ENCODE data around the gene PTGR3. TPM values are rescaled to one million over a fixed set of nuclear protein-coding genes. Genes with fewer than 3 reads are reported as not detected.
A peak's percentile ranks its signal among the peaks of the same experiment; 100 is the strongest.

Gene PTGR3
- total and polyA plus RNA-seq, 4 donors: 10.1 to 22.2 (median 21.4) TPM

- DNase-seq: no peak
- no peak for TF ChIP-seq CTCF (IDR thresholded peaks at IDR 0.05; ENCODE audit: control extremely low read depth, extremely low read depth)
- no peaks in the 10 kb centered on the region for H3K36me3 ChIP-seq (ENCODE audit: control insufficient read depth in 4 of 4, insufficient read depth in 4 of 4, low read length in 4 of 4)
- H3K4me1 ChIP-seq (ENCODE audit: control insufficient read depth in 5 of 5, insufficient read depth in 5 of 5, low read length in 5 of 5): peaks cover 0 to 14% (median 0%) of the 10 kb centered on the region in 5 donors
- H3K27me3 ChIP-seq (ENCODE audit: control insufficient read depth in 3 of 3, insufficient read depth in 3 of 3, low read length in 2 of 3): no peaks in the 10 kb centered on the region
- peaks cover 0 to 8% (median 0%) of the 10 kb centered on the region in 4 donors for H3K9me3 ChIP-seq (ENCODE audit: control insufficient read depth in 4 of 4, insufficient read depth in 3 of 4, low read length in 3 of 4)
- WGBS, 2 donors: 73 to 84% methylated on average over 16 of the region's 16 CpGs
- no peak overlapping the region for H3K4me3 ChIP-seq
- H3K27ac ChIP-seq (ENCODE audit: low read depth in 1 of 2, low read length in 1 of 2): no peak overlapping the region
- H3K9ac ChIP-seq (ENCODE audit: insufficient read depth in 1 of 2, low read length in 2 of 2): no peak overlapping the region
- no peak for ATAC-seq (ENCODE audit: insufficient read depth, low FRiP score)
Measured at GRCh38 chr18:75159646-75160356, 49.1 kb downstream of the PTGR3 start.

GRCh38 chr18:75159238-75159518 lies 49.8 kb downstream of the PTGR3 start:
- WGBS, 2 donors: 95 to 96% methylated on average over 9 of the region's 9 CpGs
- Histone ChIP-seq H3K9me3 (ENCODE audit: control insufficient read depth in 4 of 4, insufficient read depth in 3 of 4, low read length in 3 of 4) (peaks cover 0 to 9% (median 0%) of the 10 kb centered on the region in 4 donors), H3K4me1 (ENCODE audit: control insufficient read depth in 5 of 5, insufficient read depth in 5 of 5, low read length in 5 of 5) (peaks cover 0 to 14% (median 0%) of the 10 kb centered on the region in 5 donors), H3K9ac (ENCODE audit: insufficient read depth in 1 of 2, low read length in 2 of 2) (no peak overlapping the region), H3K27ac (ENCODE audit: low read depth in 1 of 2, low read length in 1 of 2) (no peak overlapping the region), H3K36me3 (ENCODE audit: control insufficient read depth in 4 of 4, insufficient read depth in 4 of 4, low read length in 4 of 4) (no peaks in the 10 kb centered on the region), H3K27me3 (ENCODE audit: control insufficient read depth in 3 of 3, insufficient read depth in 3 of 3, low read length in 2 of 3) (no peaks in the 10 kb centered on the region), H3K4me3 (no peak overlapping the region)
- ATAC-seq (ENCODE audit: insufficient read depth, low FRiP score) (no peak), DNase-seq (peak in 1 of 3 donors; percentile 18)
- TF ChIP-seq CTCF (IDR thresholded peaks at IDR 0.05; ENCODE audit: control extremely low read depth, extremely low read depth): no peak

Other genes with a start within 250 kb of the PTGR3 start
- 10 to 100 TPM; 14.7 to 19.9 TPM for gene TSHZ1, start 1.7 kb upstream of the PTGR3 start, total RNA-seq
- gene TSHZ1, start 1.7 kb upstream of the PTGR3 start, polyA plus RNA-seq: 1 to 10 TPM; 6.2 to 7.7 TPM
- not detected for gene SMIM21, start 218.6 kb upstream of the PTGR3 start, total RNA-seq
- not detected for gene SMIM21, start 218.6 kb upstream of the PTGR3 start, polyA plus RNA-seq

All from lung (tissue), 12 donors.